NT2/D1 (cell line): ENCODE results near the gene SLC44A4.

ENCODE experiments used
- DNase-seq: peaks from one replicate; pipeline ENCODE4 v3.0.0-alpha.2; 2011; ENCODE audit warnings: low read depth, low spot score
- H3K27me3 ChIP-seq: 2 replicates; pipeline ENCODE4 v1.6.0; 2011; ENCODE audit warnings: mild to moderate bottlenecking; ENCODE audit not compliant: insufficient read length, insufficient read depth
- H3K36me3 ChIP-seq: 2 replicates; pipeline ENCODE4 v1.6.1; 2011; ENCODE audit warnings: mild to moderate bottlenecking, low read length, mixed read lengths; ENCODE audit not compliant: insufficient read depth, insufficient read length
- H3K4me1 ChIP-seq: 2 replicates; pipeline ENCODE4 v1.5.1; 2011; ENCODE audit not compliant: insufficient read depth, insufficient read length
- H3K4me3 ChIP-seq: 2 replicates; pipeline ENCODE4 v1.5.1; 2011; ENCODE audit warnings: low read depth; ENCODE audit not compliant: insufficient read length
- H3K9ac ChIP-seq: 2 replicates; pipeline ENCODE4 v1.6.0; 2011; ENCODE audit warnings: low read depth; ENCODE audit not compliant: insufficient read length
- H3K9me3 ChIP-seq: 2 replicates; pipeline ENCODE4 v1.5.1; 2011; ENCODE audit warnings: mild to moderate bottlenecking, low read length; ENCODE audit not compliant: insufficient read depth
- SUZ12 ChIP-seq: IDR thresholded peaks from 2 replicates; pipeline ENCODE4 v1.6.1; 2011; ENCODE audit not compliant: insufficient read length, insufficient read depth; ENCODE audit errors: extremely low read depth
- YY1 ChIP-seq: IDR thresholded peaks from 2 replicates; pipeline ENCODE4 v1.6.1; 2011; ENCODE audit not compliant: insufficient read length, insufficient read depth
- ZNF274 ChIP-seq: IDR thresholded peaks from 2 replicates; pipeline ENCODE4 v1.6.1; 2011; ENCODE audit warnings: mild to moderate bottlenecking, low read depth, low read length

Gene SLC44A4

DNA sequence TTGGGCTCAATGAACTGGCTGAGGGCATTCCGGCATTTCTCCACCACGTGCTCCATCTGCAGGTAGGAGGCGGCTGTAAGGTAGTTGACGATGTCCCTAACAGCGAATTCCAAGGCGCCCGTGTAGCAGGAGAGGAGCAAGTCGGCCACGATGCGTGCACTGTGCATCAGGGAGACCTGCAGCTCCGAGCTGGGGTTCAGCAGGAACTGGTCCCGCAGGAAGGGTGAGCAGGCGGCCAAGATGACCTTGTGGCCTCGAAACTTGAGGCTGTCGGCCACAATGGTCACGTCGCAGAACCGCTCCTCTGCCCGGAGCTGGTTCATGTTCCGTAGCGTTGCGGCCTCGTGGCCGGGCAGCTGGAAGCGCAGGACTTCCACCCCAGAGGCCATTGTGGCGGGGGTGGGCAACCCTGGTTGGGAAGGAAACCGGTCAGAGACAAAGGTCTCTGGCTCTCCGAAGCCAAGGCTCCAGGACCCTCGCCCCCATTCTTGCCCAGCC lies 22.2 kb upstream of the SLC44A4 start:
- Histone ChIP-seq H3K9me3 (no peaks in the 10 kb centered on the region), H3K36me3 (peaks cover 15% of the 10 kb centered on the region), H3K9ac (peak overlapping the region; percentile 67), H3K4me1 (peaks cover 6% of the 10 kb centered on the region), H3K27me3 (no peaks in the 10 kb centered on the region), H3K4me3 (peak overlapping the region; percentile 40)
- TF ChIP-seq YY1 (no peak), SUZ12 (no peak), ZNF274 (no peak)
- no peak for DNase-seq

DNA sequence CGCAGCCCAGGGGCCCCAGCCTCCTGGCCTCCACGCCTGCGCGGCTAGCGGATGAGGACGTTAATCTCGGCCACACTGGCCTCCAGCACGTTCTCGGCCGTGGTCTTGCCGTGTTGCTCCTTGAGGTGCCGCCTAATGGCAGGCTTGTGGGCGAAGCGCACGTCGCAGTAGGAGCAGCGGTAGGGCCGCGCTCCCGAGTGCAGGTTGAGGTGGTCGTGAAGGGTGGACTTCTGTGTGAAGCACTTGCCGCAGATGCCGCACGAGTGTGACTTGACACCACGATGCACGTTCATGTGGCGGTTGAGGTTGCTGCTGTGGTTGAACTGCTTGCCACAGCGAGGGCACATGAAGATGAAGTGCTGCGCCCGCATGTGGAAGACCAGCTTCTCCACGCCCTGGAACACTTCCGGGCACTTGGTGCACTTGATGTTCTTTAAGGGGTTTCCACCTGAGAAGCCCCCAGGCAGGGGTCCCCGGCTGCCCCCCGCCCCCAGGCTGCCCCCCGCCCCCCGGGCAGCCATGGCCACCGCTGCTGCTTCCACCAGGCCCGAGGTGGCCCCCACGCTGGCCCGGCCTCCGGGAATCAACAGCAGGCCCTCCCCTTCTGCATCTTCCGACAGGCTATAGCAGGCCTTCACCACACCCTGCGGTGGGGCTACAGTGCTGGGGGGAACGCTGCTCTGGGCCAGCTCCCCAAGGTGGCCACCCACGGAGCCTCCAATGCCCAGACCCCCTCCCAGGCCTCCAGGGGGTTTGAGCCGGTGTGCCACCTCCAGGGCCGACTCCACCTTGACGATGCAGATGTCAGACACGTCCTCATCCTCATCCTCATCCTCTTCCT lies 21.3 kb upstream of the SLC44A4 start:
- TF ChIP-seq SUZ12 (no peak), YY1 (no peak), ZNF274 (no peak)

DNA sequence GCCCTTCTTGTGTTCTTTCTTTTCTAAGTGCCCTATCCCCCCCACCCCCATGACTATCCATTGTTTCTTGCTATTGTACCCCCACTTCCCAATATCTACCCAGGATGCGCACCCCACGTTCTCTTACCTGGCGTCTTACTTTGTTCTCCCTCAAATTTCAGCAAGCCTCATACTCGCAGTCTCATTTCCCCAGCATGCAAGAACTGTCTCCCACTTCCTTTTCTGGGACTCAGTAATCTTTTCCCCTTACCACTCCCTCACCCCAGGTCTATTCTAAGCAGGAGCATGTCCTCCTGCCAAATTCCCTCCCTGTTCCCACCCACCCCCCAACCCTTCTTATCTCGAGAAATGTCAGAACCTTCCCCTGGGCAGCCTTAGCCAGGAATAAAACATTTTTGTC lies 20.4 kb upstream of the SLC44A4 start:
- no peaks in the 10 kb centered on the region for H3K27me3 ChIP-seq
- no peaks in the 10 kb centered on the region for H3K9me3 ChIP-seq
- H3K4me3 ChIP-seq, result no peak overlapping the region
- H3K4me1 ChIP-seq, result peaks cover 6% of the 10 kb centered on the region
- no peak overlapping the region for H3K9ac ChIP-seq
- TF ChIP-seq SUZ12, result no peak
- no peak for TF ChIP-seq YY1
- no peak for TF ChIP-seq ZNF274
- H3K36me3 ChIP-seq, result peaks cover 31% of the 10 kb centered on the region
- no peak for DNase-seq

More for the DNA sequence above, 21.3 kb upstream of the SLC44A4 start:
- H3K9ac ChIP-seq, result no peak overlapping the region
- peaks cover 6% of the 10 kb centered on the region for H3K4me1 ChIP-seq
- no peak overlapping the region for H3K4me3 ChIP-seq
- H3K36me3 ChIP-seq, result peaks cover 23% of the 10 kb centered on the region
- H3K27me3 ChIP-seq, result no peaks in the 10 kb centered on the region
- no peak for DNase-seq
- H3K9me3 ChIP-seq, result no peaks in the 10 kb centered on the region

DNA sequence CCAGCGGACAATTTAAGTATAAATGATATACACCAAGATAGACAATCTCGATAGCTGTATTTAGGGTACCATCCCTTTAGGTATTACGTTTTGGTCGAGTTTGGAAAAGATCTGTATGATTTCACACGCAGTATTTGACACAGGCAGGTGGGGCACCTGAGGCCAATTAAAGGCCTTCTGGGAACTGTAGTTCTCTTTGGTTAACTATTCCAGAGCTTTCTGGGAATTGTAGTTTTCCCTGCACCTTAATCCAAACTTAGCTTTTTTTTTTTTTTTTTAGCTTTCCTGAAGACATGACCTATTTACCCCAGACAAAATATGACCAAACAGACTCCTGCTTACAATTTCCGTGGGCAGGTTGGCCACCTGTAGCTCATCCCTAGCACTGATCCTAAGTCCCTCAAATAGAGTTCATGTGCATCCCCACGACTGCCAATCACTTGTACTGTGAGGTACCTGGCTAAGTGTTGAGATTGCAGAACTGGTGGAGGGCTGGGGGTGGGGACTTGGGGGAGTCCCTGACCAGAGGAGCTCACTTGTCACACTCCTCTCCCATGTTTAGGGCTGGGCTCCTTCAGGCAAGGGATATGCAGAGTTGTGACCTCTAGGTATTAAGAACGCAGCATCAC lies 19.7 kb upstream of the SLC44A4 start:
- DNase-seq, result no peak
- TF ChIP-seq YY1 (no peak), SUZ12 (no peak), ZNF274 (no peak)
- Histone ChIP-seq H3K4me3 (peak overlapping the region; percentile 89), H3K27me3 (no peaks in the 10 kb centered on the region), H3K4me1 (peaks cover 6% of the 10 kb centered on the region), H3K36me3 (peaks cover 35% of the 10 kb centered on the region), H3K9ac (peak overlapping the region; percentile 93), H3K9me3 (no peaks in the 10 kb centered on the region)

DNA sequence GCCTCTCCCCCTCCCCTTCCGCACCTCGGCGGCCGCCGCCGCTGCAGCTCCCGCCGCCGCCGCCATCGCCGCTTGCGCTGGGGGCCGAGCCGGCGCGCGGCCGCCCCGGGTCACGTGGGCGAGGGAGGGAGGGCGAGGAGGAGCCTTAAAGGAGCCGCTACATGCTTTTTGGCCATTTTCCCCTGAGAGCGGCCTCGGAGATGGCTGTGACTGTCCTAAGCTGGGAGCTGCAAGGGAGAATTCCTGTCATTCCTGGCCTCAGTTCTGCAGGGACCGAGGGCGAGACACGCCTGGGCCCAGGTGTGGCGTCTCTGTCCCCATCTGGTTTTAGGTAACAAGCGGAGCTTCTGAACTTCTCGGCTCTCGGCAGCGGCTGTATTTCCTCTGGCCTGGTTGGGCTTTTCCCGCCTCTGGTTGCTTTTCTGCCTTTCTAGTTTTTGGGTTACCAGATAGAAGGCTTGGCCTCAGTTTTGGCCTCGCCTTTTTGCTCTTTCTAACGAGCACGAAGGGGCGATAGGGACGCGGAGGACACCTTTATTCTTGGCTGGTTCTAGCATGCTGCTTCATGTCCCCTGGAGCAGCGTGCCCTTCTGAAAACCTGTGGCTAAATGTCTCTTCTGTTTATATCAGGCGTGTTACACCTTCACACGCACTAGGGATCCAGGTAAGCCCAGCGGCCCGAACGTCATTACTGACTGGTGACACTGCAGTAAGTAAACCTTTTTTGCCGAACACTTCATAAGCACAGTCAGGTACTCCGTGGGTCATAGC lies 19.0 kb upstream of the SLC44A4 start, which contains the start of gene EHMT2:
EHMT2 (minus strand) TSS at position 87 of the 771 bp plus-strand sequence; CDS start at position 66, 21 bp downstream.
- Histone ChIP-seq H3K27me3 (no peaks in the 10 kb centered on the region), H3K9me3 (no peaks in the 10 kb centered on the region), H3K9ac (peak within 1 kb of the TSS; percentile 93), H3K4me1 (peaks cover 6% of the 10 kb centered on the region), H3K4me3 (peak within 1 kb of the TSS; percentile 89), H3K36me3 (peaks cover 42% of the 10 kb centered on the region)
- peak; percentile 70 for DNase-seq
- TF ChIP-seq YY1 (peak; percentile 37), SUZ12 (no peak), ZNF274 (no peak)

DNA sequence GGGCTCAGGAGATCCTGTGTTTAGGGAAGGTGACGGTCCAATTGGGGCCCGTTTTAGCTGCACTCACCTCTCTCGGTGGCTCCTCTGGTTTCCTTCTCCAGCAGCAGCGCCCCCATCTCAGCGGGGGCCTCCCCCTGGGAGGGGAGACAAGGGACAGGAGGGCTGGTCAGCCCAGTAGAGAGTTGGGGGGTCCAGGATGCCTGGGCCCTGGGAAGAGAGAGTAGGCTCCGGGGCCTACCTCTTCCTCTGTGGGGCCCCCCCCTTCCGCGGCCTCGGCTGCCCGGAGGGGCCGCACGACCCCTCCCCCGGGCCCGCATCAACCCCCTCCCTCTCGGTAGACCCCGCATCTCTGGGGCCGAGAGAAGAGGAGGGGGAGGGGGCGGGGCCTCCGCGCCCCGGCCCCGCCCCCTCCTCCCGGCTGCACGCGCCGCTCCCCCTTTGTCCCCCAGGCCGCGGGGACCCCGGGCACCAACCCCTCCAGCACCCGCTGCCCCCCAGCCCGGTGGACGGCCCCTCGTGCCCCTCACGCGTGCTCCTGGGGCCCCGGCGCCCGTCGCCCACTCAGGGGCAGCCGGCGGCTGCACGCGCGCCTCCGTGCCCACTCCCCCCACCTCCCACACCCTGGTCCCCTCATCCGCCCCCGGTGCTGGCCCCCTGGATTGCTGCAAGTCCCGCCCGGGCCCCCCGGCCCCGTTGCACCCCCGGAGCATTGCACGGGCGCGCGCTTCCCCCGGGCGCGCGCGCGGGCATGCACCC lies 18.2 kb upstream of the SLC44A4 start:
- Histone ChIP-seq H3K4me1 (peaks cover 6% of the 10 kb centered on the region), H3K27me3 (no peaks in the 10 kb centered on the region), H3K4me3 (peak overlapping the region; percentile 89), H3K9ac (peak overlapping the region; percentile 93), H3K9me3 (no peaks in the 10 kb centered on the region), H3K36me3 (peaks cover 50% of the 10 kb centered on the region)
- TF ChIP-seq SUZ12, result no peak
- TF ChIP-seq ZNF274, result no peak
- TF ChIP-seq YY1, result no peak
- no peak for DNase-seq
